Right renal pelvis (tissue), 4 donors: ENCODE results near the gene ST3GAL6. TPM values are rescaled to one million over a fixed set of nuclear protein-coding genes. Genes with fewer than 3 reads are reported as not detected.

ENCODE experiments used
- DNase-seq, 4 donors: peaks; one replicate each; pipeline ENCODE4 v3.0.0-alpha.2; 2013; ENCODE audit warnings: low read depth in 4 of 4, low spot score in 3 of 4, missing footprints in 1 of 4
- polyA plus RNA-seq, 4 donors: library from polyadenylated mRNA; unstranded; fragments of 120-200 nt; gene quantifications; one replicate each; pipeline ENCODE4 v1.2.1, GENCODE V29; 2013; ENCODE audit not compliant: insufficient read length in 4 of 4

The ST3GAL6 gene
- polyA plus RNA-seq, 4 donors: 65.6 to 85.1 (median 74.3) TPM

GRCh38 chr3:98775459-98776139 is 12.5 kb downstream of the ST3GAL6 start:
- DNase-seq: no peak

- DNase-seq: no peak
These were observed 13.0 kb downstream of the ST3GAL6 start for GRCh38 chr3:98776140-98776493.

- DNase-seq: no peak
These were observed 14.1 kb downstream of the ST3GAL6 start for GRCh38 chr3:98777286-98777685.

GRCh38 chr3:98777801-98778220 is 14.7 kb downstream of the ST3GAL6 start:
- no peak for DNase-seq

GRCh38 chr3:98778383-98778782 is 15.2 kb downstream of the ST3GAL6 start:
- DNase-seq: no peak

- no peak for DNase-seq
These were observed 15.8 kb downstream of the ST3GAL6 start for GRCh38 chr3:98778852-98779413.

- no peak for DNase-seq
These were observed 16.6 kb downstream of the ST3GAL6 start for GRCh38 chr3:98779541-98780335.

GRCh38 chr3:98780343-98780742 is 17.2 kb downstream of the ST3GAL6 start:
- DNase-seq: no peak

- no peak for DNase-seq
These were observed 19.8 kb downstream of the ST3GAL6 start for GRCh38 chr3:98782824-98783500.

- no peak for DNase-seq
These were observed 20.9 kb downstream of the ST3GAL6 start for GRCh38 chr3:98784042-98784441.

GRCh38 chr3:98784666-98785600 is 21.8 kb downstream of the ST3GAL6 start:
- DNase-seq: no peak

- DNase-seq: no peak
These were observed 23.3 kb downstream of the ST3GAL6 start for GRCh38 chr3:98786364-98787006.

- no peak for DNase-seq
These were observed 24.0 kb downstream of the ST3GAL6 start for GRCh38 chr3:98787181-98787580.

- no peak for DNase-seq
These were observed 25.5 kb downstream of the ST3GAL6 start for GRCh38 chr3:98788651-98789050.

GRCh38 chr3:98791341-98792325 is 28.5 kb downstream of the ST3GAL6 start:
- DNase-seq: no peak

GRCh38 chr3:98793971-98794370 is 30.8 kb downstream of the ST3GAL6 start:
- no peak for DNase-seq

- no peak for DNase-seq
These were observed 33.2 kb downstream of the ST3GAL6 start for GRCh38 chr3:98796334-98796733.

- DNase-seq: no peak
These were observed 34.8 kb downstream of the ST3GAL6 start for GRCh38 chr3:98797905-98798304.
